Stimulated activated CD8-positive, alpha-beta memory T cell treated with anti-CD3 and anti-CD28 coated beads, Interleukin-15, amount 100 ng/mL, for 24 hours (primary cell): ENCODE data around the gene SERINC3.
"Not testable (repeated sequence)": the region's sequence is repeated elsewhere in the genome, so short reads cannot be mapped to it uniquely, and the experiment has no call there.

Source experiments
- DNase-seq: peaks from one replicate; pipeline ENCODE4 v3.0.0-alpha.2; 2020; ENCODE audit warnings: low read depth

SERINC3 gene

DNA sequence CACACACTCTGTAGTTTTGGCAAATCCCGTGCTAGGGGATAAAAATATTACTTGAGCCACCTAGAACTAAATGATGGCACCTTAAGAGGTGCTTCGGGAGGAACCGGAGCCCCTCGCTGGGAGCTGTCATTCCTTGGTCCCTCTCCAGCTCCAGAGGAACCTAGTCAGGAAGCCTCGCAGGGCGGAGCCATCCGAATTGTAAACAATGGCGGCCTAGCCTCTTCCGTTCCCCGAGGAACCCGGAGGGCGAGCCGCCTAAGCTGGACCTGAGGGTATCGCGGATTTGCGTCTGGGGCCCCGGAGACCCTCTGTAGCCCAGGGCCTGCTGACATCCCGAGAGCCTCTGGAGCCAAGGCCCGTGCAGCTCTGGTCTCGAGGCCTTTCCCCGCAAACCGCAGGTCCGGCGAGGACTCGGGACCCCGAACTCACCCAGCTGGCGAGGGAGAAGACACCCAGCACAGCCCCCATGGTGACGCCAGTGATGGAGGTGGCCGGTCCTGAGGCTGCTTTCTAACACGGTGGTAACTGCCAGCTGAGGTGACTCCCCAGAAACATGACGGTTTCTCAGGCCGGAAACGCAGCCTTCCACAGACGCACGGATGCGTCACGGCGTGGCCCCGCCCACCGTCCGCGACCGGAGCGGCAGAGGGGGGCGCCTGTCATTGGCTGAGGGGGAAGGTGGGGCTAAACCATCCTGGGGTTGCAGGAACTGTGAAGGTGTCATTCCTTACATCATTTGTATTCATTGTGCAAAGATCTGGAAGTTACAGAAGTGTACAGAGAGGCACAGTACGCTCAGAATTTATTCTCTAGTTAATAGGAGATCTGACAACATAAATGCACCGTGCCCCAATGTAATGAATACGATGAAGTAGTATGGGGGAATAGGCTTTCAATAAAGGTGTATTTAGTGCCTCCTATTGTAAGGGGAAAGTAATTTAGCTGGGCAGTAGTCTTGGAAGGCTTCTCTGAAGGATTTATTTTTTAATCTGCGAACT, at the start of gene SERINC3:
Gene SERINC3, minus strand, starts transcription at position 587 of the 998 bp plus-strand sequence. Its CDS starts 119 bp downstream, at position 468.
- peak; percentile 94 for DNase-seq

DNA sequence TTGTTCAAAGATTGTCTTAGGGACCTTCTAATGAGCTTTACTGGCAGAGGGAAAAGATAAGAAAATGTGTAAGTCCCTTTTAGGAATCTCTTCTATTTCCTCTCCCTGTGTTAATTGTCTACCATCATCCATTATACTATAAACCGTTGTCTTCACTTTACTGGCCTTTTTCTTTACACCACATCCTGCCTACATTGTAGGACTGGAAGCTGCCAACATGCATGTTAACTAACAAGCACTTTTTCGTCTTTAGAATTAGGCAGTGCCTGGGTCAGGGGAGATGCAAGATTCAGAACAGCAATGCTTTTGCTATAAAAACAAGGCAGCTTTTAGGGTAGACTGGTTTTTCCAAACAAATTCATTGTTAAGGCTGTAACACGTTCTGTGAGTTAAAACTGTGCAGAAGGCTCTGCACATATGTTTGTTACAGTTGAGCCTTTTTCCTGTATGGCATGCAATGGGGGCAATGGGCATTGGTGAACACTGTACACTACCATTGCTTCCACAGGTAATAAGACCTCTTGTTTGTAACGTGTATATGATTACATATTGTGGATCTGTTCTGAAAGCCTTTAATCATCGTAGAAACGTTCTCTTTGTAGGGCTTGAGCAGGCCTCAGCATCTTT, 49.6 kb upstream of the SERINC3 start:
- DNase-seq = no peak

DNA sequence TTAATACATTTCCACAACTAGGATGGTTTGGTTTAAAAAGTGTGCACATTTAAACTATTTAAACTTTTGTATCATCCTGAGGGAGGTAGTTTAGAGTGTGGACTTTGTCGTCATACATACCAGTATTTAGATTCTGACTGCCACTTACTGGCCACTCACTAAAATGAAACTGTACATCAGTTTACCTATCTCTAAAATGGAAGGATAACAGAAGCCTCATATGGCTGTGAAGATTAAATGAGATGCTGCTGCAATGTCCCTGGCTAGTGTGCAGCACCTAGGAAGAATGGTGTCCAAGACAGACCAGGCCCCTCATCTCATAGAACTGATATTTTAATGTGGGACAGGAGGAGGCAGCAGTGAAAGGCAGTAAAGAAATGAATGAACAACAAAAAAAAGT, 48.5 kb upstream of the SERINC3 start:
- no peak for DNase-seq

DNA sequence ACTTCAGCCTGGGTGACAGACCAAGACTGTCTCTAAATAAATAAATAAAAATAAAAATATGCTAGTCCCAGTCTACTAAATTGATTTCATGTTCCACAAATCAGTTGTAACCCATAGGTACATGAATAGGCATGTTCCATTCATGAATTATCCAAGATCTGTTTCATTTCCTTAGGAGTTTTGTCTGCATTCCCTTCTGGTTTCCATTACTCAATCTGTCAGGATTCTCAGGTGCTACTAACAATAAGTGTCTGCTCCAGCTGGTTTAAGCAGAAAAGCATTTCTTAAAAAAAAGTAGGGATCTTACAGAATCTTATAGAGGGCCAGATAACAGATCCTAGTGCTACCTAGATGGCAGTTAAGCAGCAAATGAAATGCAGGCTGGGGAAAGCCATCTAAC, 44.9 kb upstream of the SERINC3 start:
- DNase-seq = no peak

DNA sequence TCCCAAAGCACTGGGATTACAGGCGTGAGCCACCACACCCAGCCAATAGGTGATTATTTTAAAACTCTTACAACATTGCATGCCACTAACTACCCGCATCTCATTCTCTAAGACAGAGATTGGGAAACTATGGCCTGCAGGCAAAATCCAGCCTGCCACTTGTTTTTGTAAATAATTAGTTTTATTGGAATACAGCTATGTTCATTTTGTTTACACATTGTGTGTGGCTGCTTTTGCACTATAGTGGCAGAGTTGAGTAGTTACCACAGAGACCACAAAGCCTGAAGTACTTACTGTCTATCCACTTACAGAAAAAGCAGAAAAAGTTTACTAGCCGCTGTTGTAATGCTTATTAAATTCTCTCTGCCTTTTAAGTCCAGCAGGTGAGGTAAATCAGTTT, 44.1 kb upstream of the SERINC3 start:
- no peak for DNase-seq

DNA sequence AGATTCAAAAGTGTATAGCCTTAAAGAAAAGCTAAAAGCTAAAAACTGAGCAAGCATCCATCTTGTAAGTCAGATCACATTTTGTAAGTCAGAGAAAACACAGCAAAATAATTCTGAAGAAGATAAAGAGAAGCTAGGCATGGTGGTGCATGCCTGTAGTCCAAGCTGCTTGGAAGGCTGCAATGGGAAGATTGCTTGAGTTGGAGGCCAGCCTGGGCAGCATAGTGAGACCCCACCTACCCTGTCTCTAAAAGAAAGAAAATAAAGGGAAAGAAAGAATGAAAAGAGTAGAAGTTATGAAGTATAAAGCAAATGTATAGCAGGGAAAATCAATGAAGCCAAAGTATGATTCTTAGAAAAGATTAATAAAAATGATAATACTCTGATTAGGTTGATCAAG, 40.0 kb upstream of the SERINC3 start:
- no peak for DNase-seq

DNA sequence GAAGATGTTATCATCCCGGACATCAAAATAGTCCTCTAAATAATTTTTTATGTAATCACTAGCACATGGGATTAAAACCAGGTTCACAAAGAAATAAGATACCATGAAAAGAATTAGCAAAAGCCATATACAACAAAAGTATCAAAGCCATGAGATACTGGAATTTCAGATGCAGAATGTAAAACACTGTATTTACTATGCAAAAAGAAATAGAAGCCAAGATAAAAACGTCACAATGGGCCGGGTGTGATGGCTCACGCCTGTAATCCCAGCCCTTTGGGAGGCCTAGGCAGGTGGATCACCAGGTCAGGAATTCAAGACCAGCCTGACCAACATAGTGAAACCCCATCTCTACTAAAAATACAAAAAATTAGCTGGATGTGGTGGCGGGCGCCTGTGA, 38.9 kb upstream of the SERINC3 start:
- DNase-seq = not testable (repeated sequence)

DNA sequence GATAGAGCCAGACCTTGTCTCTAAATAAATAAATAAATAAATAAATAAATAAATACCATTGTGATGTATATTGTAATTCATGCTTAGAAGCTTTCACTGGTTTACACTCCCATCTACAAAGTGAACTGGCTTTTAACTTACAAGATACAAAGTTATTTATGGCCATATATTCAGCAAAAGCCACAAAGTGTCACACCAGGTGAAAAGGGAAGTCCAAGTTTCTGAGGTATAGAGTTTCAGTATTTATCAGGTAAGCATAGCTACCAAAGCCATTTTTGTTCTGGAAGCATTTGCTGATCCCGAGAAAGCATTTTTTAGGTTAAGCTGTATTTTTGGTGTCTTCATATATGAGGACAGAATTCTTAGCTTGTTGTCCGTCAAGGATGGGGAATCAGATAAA, 38.4 kb upstream of the SERINC3 start:
- no peak for DNase-seq

DNA sequence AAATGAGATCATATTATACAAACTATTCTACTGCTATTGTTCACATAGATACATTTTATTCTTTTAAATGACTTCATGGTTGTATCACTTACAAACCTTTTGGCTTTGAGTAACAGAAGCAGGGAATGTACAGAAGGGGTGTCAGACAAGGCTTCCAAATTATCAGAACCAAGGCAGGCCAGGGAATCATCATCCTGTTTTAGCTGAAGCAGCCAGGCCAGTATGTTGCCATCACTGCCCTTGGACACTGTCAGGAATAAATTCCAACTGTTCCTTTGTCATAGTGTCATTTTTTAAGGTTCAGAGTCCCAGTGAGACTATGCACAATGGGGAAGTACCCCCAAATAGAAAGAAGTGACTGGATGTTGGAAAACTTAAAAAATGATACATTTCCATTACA, 37.4 kb upstream of the SERINC3 start:
- no peak for DNase-seq

DNA sequence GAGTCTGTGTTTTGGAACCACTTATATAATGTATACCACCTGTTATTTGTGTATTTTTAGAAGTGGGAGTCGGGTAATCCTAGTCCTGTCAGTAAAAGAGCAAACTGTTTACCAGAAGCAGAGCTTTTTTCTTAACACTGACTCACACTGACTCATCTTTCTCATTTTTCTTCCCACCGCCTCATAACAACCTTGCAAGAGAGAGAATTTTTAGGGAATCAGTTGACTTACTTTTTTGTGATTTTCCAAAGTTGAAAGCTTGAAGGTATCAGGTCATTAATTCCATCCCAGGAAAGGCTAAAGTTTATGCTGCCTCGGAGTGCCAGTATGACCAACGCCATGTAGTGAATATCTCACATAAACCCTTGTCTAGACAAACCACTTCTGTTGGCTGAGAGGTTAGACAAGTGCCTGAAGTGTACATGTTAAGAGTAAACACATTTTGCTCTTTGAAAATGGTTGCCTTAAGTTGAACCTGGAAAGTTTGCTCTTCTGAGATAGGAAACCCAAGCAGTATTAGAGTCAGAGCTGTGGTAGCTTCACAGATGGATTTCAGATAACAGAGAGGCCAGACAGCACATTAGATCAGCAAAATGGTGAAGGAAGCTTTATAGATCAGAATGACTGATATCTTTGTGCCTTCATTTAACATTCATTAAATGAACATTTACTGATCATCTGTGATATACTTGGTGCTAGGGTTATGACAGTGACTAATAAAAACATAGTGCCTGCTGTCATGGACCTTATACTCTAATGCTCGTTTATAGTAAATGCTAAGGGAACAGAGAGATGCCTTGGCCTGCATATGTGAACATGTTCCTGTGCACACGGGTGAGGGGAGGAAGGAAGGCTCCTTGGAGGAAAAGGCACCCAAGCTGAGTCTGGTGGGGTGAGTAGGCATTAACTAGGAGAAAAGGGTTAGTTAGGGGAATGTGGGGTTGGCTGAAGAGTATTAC, 31.4 kb upstream of the SERINC3 start:
- DNase-seq = no peak

DNA sequence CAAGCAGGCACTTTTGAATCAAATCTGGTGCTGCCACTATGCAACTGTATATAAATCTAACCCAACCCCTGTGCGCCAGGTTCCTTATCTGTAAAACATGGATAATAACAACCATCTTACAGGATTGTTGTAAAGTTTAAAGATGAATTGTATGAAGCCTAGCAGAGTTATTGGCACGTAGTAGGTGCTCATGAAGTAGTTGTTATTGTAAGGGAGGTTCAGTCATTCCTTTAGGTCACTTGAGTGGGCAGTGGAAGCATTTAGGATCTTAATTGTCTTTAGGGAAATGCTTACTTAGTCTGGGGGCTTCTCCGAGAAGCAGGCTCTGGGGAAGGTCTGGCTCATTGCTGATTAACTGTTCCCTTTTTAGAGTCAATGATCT, 30.7 kb upstream of the SERINC3 start:
- no peak for DNase-seq

DNA sequence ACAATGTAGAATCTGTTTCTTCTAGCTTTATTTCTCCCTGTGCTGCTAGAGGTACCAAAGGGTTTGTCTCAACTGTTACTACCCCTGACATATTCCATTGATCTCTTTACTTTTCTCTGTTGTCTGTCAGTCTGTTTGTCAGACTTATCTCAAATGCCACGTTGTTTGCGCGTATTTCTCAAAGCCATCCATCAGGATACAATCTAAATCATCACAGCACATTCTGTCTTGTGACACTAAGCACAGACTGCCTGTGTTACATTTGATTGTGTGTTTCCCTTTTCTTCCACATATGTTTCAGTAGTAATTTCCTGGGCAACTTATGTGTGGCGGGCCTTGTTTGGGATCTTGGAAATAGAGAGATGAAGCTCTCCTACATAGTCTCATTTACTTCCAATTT, 30.2 kb upstream of the SERINC3 start:
- no peak for DNase-seq

DNA sequence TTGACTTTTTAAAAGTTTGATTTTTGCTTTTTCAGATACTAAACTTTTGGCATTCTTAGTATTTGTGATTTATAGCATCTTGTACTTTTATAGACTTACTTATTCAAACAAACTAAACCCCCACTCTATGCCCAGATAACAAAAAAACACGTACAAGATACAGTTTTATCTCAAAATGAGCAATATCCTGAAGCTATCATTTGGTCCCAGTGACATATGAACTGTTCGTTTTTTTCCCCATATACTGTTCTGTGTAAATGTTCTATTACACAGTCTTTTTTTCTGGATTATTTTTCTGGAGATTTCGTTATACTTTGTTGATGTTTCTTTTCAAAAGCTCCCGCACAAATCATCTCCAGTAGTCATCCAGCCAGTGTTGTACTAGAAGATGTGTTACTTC, 27.3 kb upstream of the SERINC3 start:
- no peak for DNase-seq

DNA sequence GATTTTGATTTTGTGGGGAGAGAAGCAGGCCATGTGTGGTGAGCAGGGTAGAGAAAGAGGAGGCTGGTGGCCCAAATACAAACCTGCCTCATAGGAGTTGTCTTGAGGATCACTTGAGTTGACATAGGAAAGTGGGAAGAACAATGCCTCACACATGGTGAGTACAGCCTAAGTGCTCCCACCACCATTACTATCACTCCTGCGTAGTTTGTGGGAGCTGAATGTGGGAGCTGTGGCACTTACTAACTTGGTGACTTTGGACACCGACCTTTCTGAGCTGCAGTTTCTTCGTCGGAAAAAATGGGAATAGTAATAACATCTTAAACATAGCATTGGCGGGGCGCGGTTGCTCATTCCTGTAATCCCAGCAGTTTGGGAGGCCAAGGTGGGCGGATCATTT, 25.5 kb upstream of the SERINC3 start:
- DNase-seq = no peak

DNA sequence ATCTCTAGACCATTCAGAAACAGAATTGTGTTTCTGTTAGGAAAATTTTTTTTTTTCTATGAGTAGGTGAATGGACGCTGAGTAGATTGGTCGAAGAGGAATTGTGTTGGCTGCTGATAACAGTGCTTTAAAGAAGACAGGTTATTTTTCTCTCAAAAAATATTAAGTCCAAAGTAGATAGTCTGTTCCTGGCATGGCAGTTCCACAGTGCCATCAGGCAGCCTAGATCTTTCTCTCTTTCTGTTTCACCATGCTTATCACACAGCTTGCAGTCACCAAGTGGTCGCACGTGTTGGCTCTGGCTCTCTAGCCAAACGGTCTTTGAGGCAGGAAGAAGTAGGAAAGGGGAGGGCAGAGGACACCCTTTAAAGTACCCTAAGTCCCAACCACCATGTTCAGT, 22.4 kb upstream of the SERINC3 start:
- DNase-seq = no peak

DNA sequence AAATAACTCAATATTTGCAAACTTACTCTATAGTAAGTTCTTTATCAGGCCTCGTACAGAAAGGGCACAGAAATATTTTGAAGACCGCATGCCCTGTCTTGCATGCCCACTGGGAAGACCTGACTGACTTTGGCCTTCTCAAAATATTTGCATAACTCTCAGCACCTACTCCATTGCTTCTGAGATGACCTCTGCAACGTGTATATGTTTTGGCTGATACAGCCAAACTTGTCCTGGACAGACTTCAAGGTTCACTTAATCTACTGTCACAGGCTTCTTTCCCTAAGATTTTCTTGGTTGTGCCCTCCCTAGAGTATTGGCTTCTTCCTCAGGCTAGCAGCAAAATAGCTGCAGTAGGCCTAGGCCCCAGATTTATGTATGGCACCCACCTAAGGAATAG, 21.5 kb upstream of the SERINC3 start:
- no peak for DNase-seq

DNA sequence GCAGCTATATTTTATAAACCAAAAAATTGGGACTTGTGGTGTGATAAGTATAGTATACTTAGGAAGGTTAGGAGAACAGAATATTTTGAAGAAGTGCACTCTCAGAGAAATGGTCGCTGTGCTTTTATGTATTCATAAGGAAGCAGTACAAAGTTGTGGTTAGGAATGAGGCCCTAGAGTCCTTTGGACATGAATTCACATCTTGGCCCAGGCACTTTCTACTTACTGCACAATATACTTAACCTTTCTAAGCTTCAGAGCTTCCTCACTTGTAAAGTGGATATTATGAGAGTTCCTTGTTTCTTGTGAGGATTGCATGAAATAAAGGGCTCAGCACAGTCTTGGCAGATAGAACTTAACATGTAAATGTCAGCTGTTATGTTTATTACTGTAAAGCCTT, 21.0 kb upstream of the SERINC3 start:
- DNase-seq = no peak

DNA sequence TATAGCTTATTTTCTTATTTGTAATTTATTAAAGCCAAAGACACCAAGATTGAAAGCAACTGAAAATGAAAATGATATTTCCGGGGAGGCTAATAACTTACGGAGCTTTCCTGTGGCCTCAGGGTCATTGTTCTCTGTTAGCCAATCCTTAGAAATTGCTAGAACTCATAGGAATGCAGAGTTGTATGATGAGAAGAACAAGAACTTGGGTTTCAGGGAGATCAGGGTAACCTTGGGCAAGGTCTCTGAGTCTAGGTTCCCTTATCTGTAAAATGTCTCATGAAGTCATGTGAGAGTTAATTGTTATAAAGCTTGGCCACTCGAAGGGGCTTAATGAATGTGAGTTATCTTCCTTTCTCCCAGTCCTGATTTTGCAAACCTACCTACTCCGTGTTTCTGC, 20.1 kb upstream of the SERINC3 start:
- DNase-seq = no peak

DNA sequence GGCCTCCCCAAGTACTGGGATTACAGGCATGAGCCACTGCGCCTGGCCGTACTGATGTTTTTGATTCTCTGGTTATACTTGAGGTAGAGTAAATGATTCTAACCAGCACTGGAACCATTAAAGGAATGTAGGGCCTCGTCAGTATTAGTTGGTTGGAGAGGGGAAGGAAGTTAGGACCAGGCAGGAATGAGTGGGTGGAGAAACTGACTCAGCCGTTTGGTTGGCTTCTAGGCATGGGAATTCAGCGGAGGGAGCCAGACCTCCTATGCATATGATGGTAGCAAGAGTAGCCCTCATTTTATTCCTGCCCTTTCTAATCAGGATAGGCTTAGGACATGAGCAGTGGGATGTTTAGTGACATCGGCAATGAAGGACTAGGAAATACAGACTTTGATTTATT, 19.0 kb upstream of the SERINC3 start:
- DNase-seq = no peak

DNA sequence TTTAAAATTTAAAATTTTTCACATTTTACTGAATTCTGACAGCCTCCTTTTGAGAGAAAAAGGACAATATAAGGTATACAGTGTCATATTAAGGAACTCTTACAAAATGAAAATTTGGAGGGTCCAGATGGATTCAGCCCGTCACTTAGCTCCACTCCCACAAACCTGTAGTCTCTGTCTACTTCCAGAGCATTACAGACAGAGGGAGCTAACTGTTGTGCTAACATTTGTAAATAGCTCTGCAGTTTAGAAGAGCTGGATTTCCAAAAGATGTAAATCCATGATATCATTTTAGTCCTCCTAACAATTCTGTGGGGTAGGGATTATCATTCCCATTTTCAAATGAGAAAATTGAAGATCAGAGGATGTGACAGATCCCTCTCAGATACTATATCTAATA, 16.1 kb upstream of the SERINC3 start:
- DNase-seq = no peak

DNA sequence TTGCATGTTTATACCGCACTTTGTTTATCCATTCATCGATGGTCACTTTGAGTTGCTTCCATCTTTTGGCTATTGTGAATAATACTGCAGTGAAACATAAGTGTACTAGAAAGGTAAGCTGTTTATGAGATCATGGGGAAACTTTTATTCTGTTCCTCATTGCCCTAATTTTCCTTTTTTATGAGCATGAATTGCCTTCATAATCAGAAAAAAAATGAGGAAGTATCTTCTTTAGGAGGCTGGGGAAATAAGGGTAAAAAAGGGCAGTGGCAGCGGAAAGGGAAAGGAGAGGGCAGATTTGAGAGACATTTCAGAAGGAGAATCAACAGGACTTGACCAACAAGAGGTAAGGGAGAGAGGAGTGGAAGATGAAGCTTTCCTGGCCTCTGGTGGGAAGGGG, 14.3 kb upstream of the SERINC3 start:
- no peak for DNase-seq

DNA sequence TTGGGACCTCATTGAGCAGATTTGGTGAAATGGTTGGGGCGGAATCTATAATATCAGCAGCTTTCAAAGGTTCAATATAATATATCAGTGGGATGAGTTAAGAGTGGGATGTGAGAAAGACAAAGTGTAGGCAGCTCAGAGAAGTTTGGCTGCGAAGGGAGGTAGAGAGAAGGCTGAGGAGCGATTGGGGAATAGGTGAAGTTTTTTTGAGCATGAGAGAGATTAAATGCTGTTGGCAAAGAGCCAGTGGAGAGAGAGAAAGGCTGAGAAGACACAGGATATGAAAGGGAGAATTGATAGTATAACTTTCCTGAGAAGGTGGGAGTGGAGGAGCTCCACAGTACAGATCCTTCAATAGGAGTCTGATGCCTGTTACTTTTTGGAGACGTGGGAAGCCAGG, 12.1 kb upstream of the SERINC3 start:
- DNase-seq = no peak

DNA sequence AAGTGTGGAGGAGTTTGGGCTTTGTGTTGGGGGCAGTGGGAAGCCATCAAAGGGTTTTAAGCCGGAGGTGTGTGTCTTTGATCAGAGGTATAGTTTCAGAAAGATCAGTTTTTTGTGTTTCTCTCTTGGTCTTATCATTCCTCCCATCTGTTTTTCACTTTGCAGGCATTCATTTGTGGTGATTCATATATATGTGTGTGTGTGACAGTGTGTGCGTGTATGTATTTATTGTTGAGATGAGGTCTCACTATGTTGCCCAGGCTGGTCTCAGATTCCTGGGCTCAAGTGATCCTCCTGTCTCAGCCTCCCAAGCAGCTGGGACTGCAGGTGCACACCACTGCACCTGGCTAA, 11.1 kb upstream of the SERINC3 start:
- DNase-seq = no peak
